IMR-90 (cell line): ENCODE data around the gene RPS16. TPM values are rescaled to one million over a fixed set of nuclear protein-coding genes. Genes with fewer than 3 reads are reported as not detected.

Experiments
- ATAC-seq: fragments of 200-7000 bp; cut with Tn5 transposase; 2 replicates; pipeline ENCODE4 v1.9.1; 2020; ENCODE audit warnings: low read depth, mild to moderate bottlenecking, moderate library complexity
- BruUV-seq: library from RNA; stranded (reverse); fragments of 400-500 nt; replicated peaks from 2 replicates; lab custom pipeline; 2021; lab: Mats Ljungman, UMichigan
- CTCF ChIA-PET: fragments of 300-600 bp; formaldehyde crosslinking; extraction: SDS; loops from one replicate; lab custom pipeline; 2021; ENCODE audit warnings: antibody characterized with exemption; lab: Yijun Ruan, JAX
- POLR2A ChIA-PET: fragments of 300-600 bp; sonication (Branson Sonifier 250); formaldehyde crosslinking; loops from one replicate; lab custom pipeline; 2022; ENCODE audit warnings: antibody characterized with exemption; ENCODE audit not compliant: unreplicated experiment; lab: Charles Lee
- DNase-seq: peaks from one replicate; pipeline ENCODE4 v3.0.0; 2013
- H2AFZ ChIP-seq: replicated peaks from 2 replicates; pipeline ENCODE3; 2013; ENCODE audit warnings: low read length, mild to moderate bottlenecking; ENCODE audit not compliant: poor library complexity
- H2AK5ac ChIP-seq: 2 replicates; pipeline ENCODE4 v1.6.1; 2013; ENCODE audit warnings: low read depth, low read length, inconsistent platforms
- H2AK9ac ChIP-seq: replicated peaks from 2 replicates; pipeline ENCODE3; 2013; ENCODE audit warnings: mild to moderate bottlenecking, low read depth, low read length, moderate library complexity; ENCODE audit not compliant: poor library complexity
- H2BK120ac ChIP-seq: 2 replicates; pipeline ENCODE4 v1.6.1; 2013; ENCODE audit warnings: low read depth, low read length, inconsistent platforms
- H2BK15ac ChIP-seq: 3 replicates; pipeline ENCODE4 v1.6.1; 2013; ENCODE audit warnings: low read depth, low read length, inconsistent platforms
- H2BK20ac ChIP-seq: 2 replicates; pipeline ENCODE4 v1.6.1; 2013; ENCODE audit warnings: low read depth, mild to moderate bottlenecking, inconsistent platforms, low read length, moderate library complexity
- H2BK5ac ChIP-seq: 2 replicates; pipeline ENCODE4 v1.6.1; 2013; ENCODE audit warnings: mild to moderate bottlenecking, low read depth, low read length, inconsistent platforms; ENCODE audit not compliant: poor library complexity, severe bottlenecking
- H3K14ac ChIP-seq: replicated peaks from 2 replicates; pipeline ENCODE4 v1.6.1; 2013; ENCODE audit warnings: low read depth, low read length, inconsistent platforms
- H3K18ac ChIP-seq: 2 replicates; pipeline ENCODE4 v1.6.1; 2013; ENCODE audit warnings: low read depth, low read length, control low read depth
- H3K23ac ChIP-seq: 2 replicates; pipeline ENCODE4 v1.6.1; 2013; ENCODE audit warnings: low read depth, low read length, inconsistent platforms
- H3K27ac ChIP-seq: 2 replicates; pipeline ENCODE4 v1.5.1; 2013; ENCODE audit warnings: mild to moderate bottlenecking, control low read depth, low read length; ENCODE audit not compliant: insufficient read depth
- H3K27me3 ChIP-seq: 2 replicates; pipeline ENCODE4 v1.6.1; 2013; ENCODE audit warnings: low read length; ENCODE audit not compliant: control insufficient read depth, insufficient read depth
- H3K36me3 ChIP-seq: 2 replicates; pipeline ENCODE4 v1.6.1; 2013; ENCODE audit warnings: low read length, mixed read lengths; ENCODE audit not compliant: control insufficient read depth, insufficient read depth
- H3K4ac ChIP-seq: 2 replicates; pipeline ENCODE4 v1.6.1; 2013; ENCODE audit warnings: low read depth, low read length, inconsistent platforms
- H3K4me1 ChIP-seq: 2 replicates; pipeline ENCODE4 v1.6.1; 2013; ENCODE audit warnings: low read length, mixed read lengths; ENCODE audit not compliant: control insufficient read depth, insufficient read depth
- H3K4me2 ChIP-seq: 2 replicates; pipeline ENCODE4 v1.6.1; 2013; ENCODE audit warnings: low read depth, mild to moderate bottlenecking, control low read depth, low read length, moderate library complexity
- H3K4me3 ChIP-seq: 2 replicates; pipeline ENCODE4 v1.5.1; 2013; ENCODE audit warnings: low read depth, mild to moderate bottlenecking, control low read depth, low read length, moderate library complexity; ENCODE audit not compliant: insufficient read depth
- H3K56ac ChIP-seq: 2 replicates; pipeline ENCODE4 v1.6.1; 2013; ENCODE audit warnings: low read length, inconsistent platforms; ENCODE audit not compliant: insufficient read depth; ENCODE audit errors: extremely low read depth
- H3K79me1 ChIP-seq, 2 experiments: 2 replicates each; pipeline ENCODE4 v1.6.1; 2013; ENCODE audit warnings: low read length in 2 of 2, inconsistent platforms in 1 of 2, low read depth in 1 of 2
- H3K9ac ChIP-seq: 2 replicates; pipeline ENCODE4 v1.6.1; 2013; ENCODE audit warnings: low read depth, low read length, control low read depth
- H3K9me1 ChIP-seq: 2 replicates; pipeline ENCODE4 v1.6.1; 2013; ENCODE audit warnings: low read length, inconsistent platforms; ENCODE audit not compliant: insufficient read depth
- H3K9me3 ChIP-seq: 2 replicates; pipeline ENCODE4 v1.6.1; 2013; ENCODE audit warnings: low read length; ENCODE audit not compliant: control insufficient read depth, insufficient read depth
- H4K20me1 ChIP-seq: 2 replicates; pipeline ENCODE4 v1.6.1; 2013; ENCODE audit warnings: low read length, inconsistent platforms; ENCODE audit not compliant: insufficient read depth
- H4K5ac ChIP-seq: 2 replicates; pipeline ENCODE4 v1.6.1; 2013; ENCODE audit warnings: mild to moderate bottlenecking, low read depth, low read length, control low read depth
- H4K8ac ChIP-seq, 2 experiments: 2 replicates each; pipeline ENCODE4 v1.6.1; 2013; ENCODE audit warnings: low read depth in 2 of 2, low read length in 2 of 2, control low read depth in 1 of 2, inconsistent platforms in 1 of 2
- H4K91ac ChIP-seq: 2 replicates; pipeline ENCODE4 v1.6.1; 2013; ENCODE audit warnings: low read depth, low read length, inconsistent platforms; ENCODE audit not compliant: insufficient read depth
- BHLHE40 ChIP-seq: fragments of 150-350 bp; IDR thresholded peaks from 2 replicates; pipeline ENCODE4 v1.6.1; 2016; ENCODE audit warnings: mild to moderate bottlenecking, low read depth, low read length
- CHD1 ChIP-seq: IDR thresholded peaks from 2 replicates; pipeline ENCODE4 v1.6.1; 2012; ENCODE audit warnings: low read depth, low read length, improper control_type of control experiment
- MAZ ChIP-seq: IDR thresholded peaks from 2 replicates; pipeline ENCODE4 v1.6.1; 2012; ENCODE audit warnings: low read depth, mild to moderate bottlenecking, low read length, improper control_type of control experiment, moderate library complexity, borderline replicate concordance
- MXI1 ChIP-seq: IDR thresholded peaks from 2 replicates; pipeline ENCODE4 v1.6.1; 2012; ENCODE audit warnings: low read depth, mild to moderate bottlenecking, low read length, moderate library complexity, borderline replicate concordance
- RAD21 ChIP-seq: IDR thresholded peaks from 2 replicates; pipeline ENCODE4 v1.6.1; 2012; ENCODE audit warnings: low read length, improper control_type of control experiment
- RCOR1 ChIP-seq: IDR thresholded peaks from 2 replicates; pipeline ENCODE4 v1.6.1; 2012; ENCODE audit warnings: mild to moderate bottlenecking, low read length, improper control_type of control experiment; ENCODE audit not compliant: insufficient replicate concordance
- SMC3 ChIP-seq: fragments of 150-350 bp; IDR thresholded peaks from 2 replicates; pipeline ENCODE4 v1.6.1; 2016; ENCODE audit warnings: low read depth, mild to moderate bottlenecking, antibody characterized with exemption, low read length, moderate library complexity
- WGBS, 2 experiments: methylation state at CpG; one replicate each; pipeline versions ENCODE4 v1.1.5 to v1.1.7; 2013; ENCODE audit warnings: missing lambda C conversion rate in 2 of 2; ENCODE audit not compliant: insufficient read length in 1 of 2; ENCODE audit errors: extremely low coverage in 2 of 2; 5-methylcytosine and 5-hydroxymethylcytosine counted together
- dilution Hi-C: fragments of 300-500 bp; cut with HindIII; formaldehyde crosslinking; loops from one replicate; pipeline ENCODE4 v1.14.3; 2018; ENCODE audit warnings: low sequenced_read_pairs; ENCODE audit not compliant: unreplicated experiment
- in situ Hi-C: fragments of 300-500 bp; cut with MboI; formaldehyde crosslinking; loops from 3 replicates; pipeline ENCODE4 v1.14.3; 2019; ENCODE audit warnings: low sequenced_read_pairs, inconsistent platforms, mixed read lengths
- intact Hi-C: fragments of 100-400 bp; cut with micrococcal nuclease; formaldehyde crosslinking; loops from 2 replicates; pipeline ENCODE4 v1.10.0; 2022
- polyA plus RNA-seq, 3 experiments: library from polyadenylated mRNA; depleted of rRNA; stranded (reverse); fragments of >200 nt; gene quantifications; 2 replicates each; pipeline ENCODE4 v1.2.3, GENCODE V29; 2012; ENCODE audit warnings: low replicate concordance in 1 of 3
- total RNA-seq: library from RNA; depleted of rRNA; stranded (reverse); fragments of >200 nt; gene quantifications from 2 replicates; pipeline ENCODE4 v1.2.3, GENCODE V29; 2012

Gene RPS16
- total and polyA plus RNA-seq, 2 of the 4 experiments (the other 2 are of a cell fraction): 320 to 3,500 TPM

GRCh38 chr19:39399668-39400050 lies 36.1 kb downstream of the RPS16 start:
- no CpG with 5 or more reads among the region's 4 CpGs for WGBS, 2 experiments
- BruUV-seq: no TSS peak
- H3K9me3 ChIP-seq: no peaks in the 10 kb centered on the region
- peaks cover 11% of the 10 kb centered on the region for H3K9me1 ChIP-seq
- H3K27me3 ChIP-seq: no peaks in the 10 kb centered on the region
- peak overlapping the region; percentile 20; the same call in 1 of the 2 replicates for H2BK20ac ChIP-seq
- peak overlapping the region; percentile 9 for H2AK9ac ChIP-seq
- no peak overlapping the region for H3K56ac ChIP-seq
- no peak overlapping the region for H2AFZ ChIP-seq
- H3K4me2 ChIP-seq: no peak overlapping the region
- in situ Hi-C loops: no loop called here
- DNase-seq (no peak), ATAC-seq (no peak)
- H4K20me1 ChIP-seq: peaks cover 17% of the 10 kb centered on the region
- peaks cover 27% of the 10 kb centered on the region for H3K4me1 ChIP-seq
- H2BK120ac ChIP-seq: no peak overlapping the region
- no peak overlapping the region for H3K14ac ChIP-seq
- ChIA-PET POLR2A (interaction anchor here (0.6 kb wide), 1 partner anchor 36 kb away, joined by 3 read pairs; the partner anchor contains the start of gene RPS16), CTCF (interaction anchor here (2.0 kb wide), 1 partner anchor 12 kb away, joined by 10 read pairs; the partner anchor contains the start of gene PLEKHG2)
- H4K8ac ChIP-seq: no peak overlapping the region
- peak overlapping the region; percentile 32; the same call in 1 of the 2 replicates for H2AK5ac ChIP-seq
- H3K18ac ChIP-seq: no peak overlapping the region
- dilution Hi-C loops: no loop called here
- H3K4ac ChIP-seq: no peak overlapping the region
- no peak overlapping the region for H4K5ac ChIP-seq
- H3K9ac ChIP-seq: no peak overlapping the region
- H3K36me3 ChIP-seq: peaks cover 11% of the 10 kb centered on the region
- peaks cover 0 to 43% of the 10 kb centered on the region in 2 experiments; a peak in 2 of 4 replicates for H3K79me1 ChIP-seq
- H2BK5ac ChIP-seq: no peak overlapping the region
- H2BK15ac ChIP-seq: 0 out of 3 replicates have a peak overlapping the region, but pooled peaks have one; percentile 28
- no peak overlapping the region for H3K23ac ChIP-seq
- no peak overlapping the region for H3K27ac ChIP-seq
- no peak overlapping the region for H3K4me3 ChIP-seq
- no peak overlapping the region for H4K91ac ChIP-seq
- intact Hi-C loops: no loop called here
- TF ChIP-seq RAD21 (no peak), MXI1 (no peak), SMC3 (no peak), BHLHE40 (no peak), CHD1 (no peak), MAZ (no peak), RCOR1 (no peak)
